ENCODE measurements around the gene FAM240A.
"Not testable (repeated sequence)": the region's sequence is repeated elsewhere in the genome, so short reads cannot be mapped to it uniquely, and the experiment has no call there.

FAM240A gene

GRCh38 chr3:46586738-46587246 is 25.5 kb upstream of the FAM240A start:
- DNase-seq (ENCODE audit: low read depth in 2 of 2) = no peak

- not testable (repeated sequence) for DNase-seq (ENCODE audit: low read depth in 2 of 2)
Observed at GRCh38 chr3:46587268-46587667, 25.1 kb upstream of the FAM240A start.

GRCh38 chr3:46593274-46593862 is 19.0 kb upstream of the FAM240A start:
- no peak for DNase-seq (ENCODE audit: low read depth in 2 of 2)

GRCh38 chr3:46593979-46594378 is 18.3 kb upstream of the FAM240A start:
- DNase-seq (ENCODE audit: low read depth in 2 of 2) = no peak

GRCh38 chr3:46594723-46595122 is 17.6 kb upstream of the FAM240A start:
- DNase-seq (ENCODE audit: low read depth in 2 of 2) = no peak

GRCh38 chr3:46595819-46596314 is 16.5 kb upstream of the FAM240A start:
- DNase-seq (ENCODE audit: low read depth in 2 of 2) = no peak

- no peak for DNase-seq (ENCODE audit: low read depth in 2 of 2)
Observed at GRCh38 chr3:46599590-46599989, 12.7 kb upstream of the FAM240A start.

- DNase-seq (ENCODE audit: low read depth in 2 of 2) = no peak
Observed at GRCh38 chr3:46603446-46604046, 8.8 kb upstream of the FAM240A start.

- no peak for DNase-seq (ENCODE audit: low read depth in 2 of 2)
Observed at GRCh38 chr3:46604127-46604526, 8.2 kb upstream of the FAM240A start.

GRCh38 chr3:46607603-46608028 is 4.7 kb upstream of the FAM240A start:
- DNase-seq (ENCODE audit: low read depth in 2 of 2) = no peak

GRCh38 chr3:46609212-46609721 is 3.1 kb upstream of the FAM240A start:
- no peak for DNase-seq (ENCODE audit: low read depth in 2 of 2)

GRCh38 chr3:46609944-46610722 is 2.2 kb upstream of the FAM240A start:
- no peak for DNase-seq (ENCODE audit: low read depth in 2 of 2)

- DNase-seq (ENCODE audit: low read depth in 2 of 2) = no peak
Observed at GRCh38 chr3:46613313-46614005, 1.1 kb downstream of the FAM240A start.

- DNase-seq (ENCODE audit: low read depth in 2 of 2) = no peak
Observed at GRCh38 chr3:46614431-46614830, 2.1 kb downstream of the FAM240A start.

GRCh38 chr3:46615050-46615775 is 2.9 kb downstream of the FAM240A start:
- DNase-seq (ENCODE audit: low read depth in 2 of 2) = no peak

- no peak for DNase-seq (ENCODE audit: low read depth in 2 of 2)
Observed at GRCh38 chr3:46615976-46616375, 3.7 kb downstream of the FAM240A start.

- no peak for DNase-seq (ENCODE audit: low read depth in 2 of 2)
Observed at GRCh38 chr3:46617941-46618340, 5.6 kb downstream of the FAM240A start.

- DNase-seq (ENCODE audit: low read depth in 2 of 2) = no peak
Observed at GRCh38 chr3:46619845-46620778, 7.8 kb downstream of the FAM240A start.

- no peak for DNase-seq (ENCODE audit: low read depth in 2 of 2)
Observed at GRCh38 chr3:46624533-46624932, 12.2 kb downstream of the FAM240A start.

- no peak for DNase-seq (ENCODE audit: low read depth in 2 of 2)
Observed at GRCh38 chr3:46624975-46625490, 12.7 kb downstream of the FAM240A start.
